NCI-H446 (cell line): ENCODE results near the gene TFF2.

ENCODE experiments used
- DNase-seq, 2 experiments: peaks; one replicate each; lab custom pipeline; 2025; lab: John Stamatoyannopoulos, UW

Gene TFF2

GRCh38 chr21:42320791-42321190 lies 30.0 kb downstream of the TFF2 start:
- no peak for DNase-seq

- DNase-seq, result no peak
Measured at GRCh38 chr21:42319851-42320572, 30.8 kb downstream of the TFF2 start.

- DNase-seq, result no peak
Measured at GRCh38 chr21:42319376-42319775, 31.4 kb downstream of the TFF2 start.

GRCh38 chr21:42317826-42318746 lies 32.7 kb downstream of the TFF2 start:
- no peak for DNase-seq

GRCh38 chr21:42317341-42317741 lies 33.5 kb downstream of the TFF2 start:
- DNase-seq, result no peak

GRCh38 chr21:42316891-42317290 lies 33.9 kb downstream of the TFF2 start:
- no peak for DNase-seq

GRCh38 chr21:42315296-42315891 lies 35.4 kb downstream of the TFF2 start, which contains the start of gene TFF3:
Gene TFF3, minus strand, starts transcription at chr21:42315409. Its CDS starts 35 bp downstream, at chr21:42315374.
- no peak for DNase-seq

- no peak for DNase-seq
Measured at GRCh38 chr21:42314616-42315295, 36.0 kb downstream of the TFF2 start.

GRCh38 chr21:42313501-42313969 lies 37.3 kb downstream of the TFF2 start:
- no peak for DNase-seq

- no peak for DNase-seq
Measured at GRCh38 chr21:42312626-42313104, 38.1 kb downstream of the TFF2 start.

GRCh38 chr21:42311816-42312625 lies 38.8 kb downstream of the TFF2 start:
- no peak for DNase-seq

GRCh38 chr21:42311160-42311559 lies 39.6 kb downstream of the TFF2 start:
- no peak for DNase-seq

GRCh38 chr21:42310411-42311001 lies 40.3 kb downstream of the TFF2 start:
- DNase-seq, result no peak

GRCh38 chr21:42309753-42310213 lies 41.0 kb downstream of the TFF2 start:
- no peak for DNase-seq

- DNase-seq, result no peak
Measured at GRCh38 chr21:42308914-42309752, 41.7 kb downstream of the TFF2 start.

GRCh38 chr21:42308161-42308913 lies 42.5 kb downstream of the TFF2 start:
- DNase-seq, result no peak

- DNase-seq, result no peak
Measured at GRCh38 chr21:42307106-42307505, 43.7 kb downstream of the TFF2 start.

GRCh38 chr21:42306366-42307035 lies 44.3 kb downstream of the TFF2 start:
- no peak for DNase-seq
